Measurements from ENCODE around the gene AARS2.

The AARS2 gene

DNA sequence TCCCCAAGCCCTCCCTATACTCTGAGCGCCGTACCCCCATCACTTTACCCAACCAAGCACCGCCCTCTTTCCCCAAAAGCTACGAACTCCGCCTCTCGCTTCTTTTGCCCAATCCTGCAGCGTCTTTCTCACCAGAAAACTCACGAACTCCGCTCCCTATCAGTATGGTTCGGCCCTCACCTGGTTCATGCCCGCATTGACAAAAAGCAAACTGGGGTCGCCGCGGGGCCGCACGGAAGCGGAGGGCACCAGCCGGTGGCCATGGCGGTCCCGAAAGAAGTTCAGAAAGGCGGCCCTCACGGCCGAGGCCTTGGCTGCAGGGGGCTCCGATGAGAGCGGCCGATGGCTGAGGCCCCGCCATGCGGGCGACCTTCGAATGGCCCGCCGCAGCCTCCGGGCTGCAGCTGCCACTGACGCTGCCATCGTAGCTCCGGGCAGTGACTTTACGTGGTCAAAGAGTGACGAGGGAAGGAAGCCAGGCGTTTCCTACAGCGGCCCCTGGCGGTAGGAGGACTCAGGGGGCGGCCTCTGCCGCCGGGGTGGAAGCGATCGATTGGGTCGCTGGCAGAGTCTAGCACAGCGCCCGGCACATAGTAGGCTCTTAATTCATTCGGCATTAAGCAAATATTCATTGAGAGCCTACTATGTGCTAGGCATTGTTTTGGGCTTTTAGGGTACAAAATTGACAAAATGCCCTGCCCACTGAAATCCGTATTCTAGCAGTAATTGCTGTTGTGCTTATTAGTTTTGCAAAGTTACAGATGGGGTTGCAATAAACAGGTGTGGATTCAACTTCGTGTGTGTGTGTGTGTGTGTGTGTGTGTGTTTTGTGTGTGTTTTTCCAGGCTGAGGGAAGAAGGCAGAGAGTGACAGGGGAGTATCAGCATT lies at the start of gene AARS2:
Gene AARS2 (minus strand): TSS at position 447 of the 888 bp plus-strand sequence. CDS start 24 bp downstream, at position 423.
- H3F3A ChIP-seq (ENCODE audit: insufficient read depth, low read length) = no peaks in the 10 kb centered on the region
- H3K27me3 ChIP-seq (ENCODE audit: insufficient read depth, low read length) = no peaks in the 10 kb centered on the region
- no peak within 1 kb of the TSS for H2AFZ ChIP-seq (ENCODE audit: low read length)
- peak within 1 kb of the TSS; percentile 31 for H3K27ac ChIP-seq (ENCODE audit: low read depth, low read length, poor library complexity, severe bottlenecking)
- H3K79me2 ChIP-seq (ENCODE audit: insufficient read depth, low read length) = no peaks in the 10 kb centered on the region
- TF ChIP-seq, protein P1, sequence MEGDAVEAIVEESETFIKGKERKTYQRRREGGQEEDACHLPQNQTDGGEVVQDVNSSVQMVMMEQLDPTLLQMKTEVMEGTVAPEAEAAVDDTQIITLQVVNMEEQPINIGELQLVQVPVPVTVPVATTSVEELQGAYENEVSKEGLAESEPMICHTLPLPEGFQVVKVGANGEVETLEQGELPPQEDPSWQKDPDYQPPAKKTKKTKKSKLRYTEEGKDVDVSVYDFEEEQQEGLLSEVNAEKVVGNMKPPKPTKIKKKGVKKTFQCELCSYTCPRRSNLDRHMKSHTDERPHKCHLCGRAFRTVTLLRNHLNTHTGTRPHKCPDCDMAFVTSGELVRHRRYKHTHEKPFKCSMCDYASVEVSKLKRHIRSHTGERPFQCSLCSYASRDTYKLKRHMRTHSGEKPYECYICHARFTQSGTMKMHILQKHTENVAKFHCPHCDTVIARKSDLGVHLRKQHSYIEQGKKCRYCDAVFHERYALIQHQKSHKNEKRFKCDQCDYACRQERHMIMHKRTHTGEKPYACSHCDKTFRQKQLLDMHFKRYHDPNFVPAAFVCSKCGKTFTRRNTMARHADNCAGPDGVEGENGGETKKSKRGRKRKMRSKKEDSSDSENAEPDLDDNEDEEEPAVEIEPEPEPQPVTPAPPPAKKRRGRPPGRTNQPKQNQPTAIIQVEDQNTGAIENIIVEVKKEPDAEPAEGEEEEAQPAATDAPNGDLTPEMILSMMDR (IDR thresholded peaks at IDR 0.05; ENCODE audit: low read length) = peak; percentile 92
- no peak for TF ChIP-seq EZH2 (IDR thresholded peaks at IDR 0.05; ENCODE audit: borderline replicate concordance, low read length)
- peak within 1 kb of the TSS; percentile 85 for H3K4me2 ChIP-seq (ENCODE audit: low read length)
- peaks cover 34% of the 10 kb centered on the region; the same call in 1 of the 2 replicates for H3K36me3 ChIP-seq (ENCODE audit: insufficient read depth, low read length)
- no peaks in the 10 kb centered on the region for H4K20me1 ChIP-seq (ENCODE audit: insufficient read depth, low read length)
- peaks cover 11% of the 10 kb centered on the region for H3K4me1 ChIP-seq (ENCODE audit: insufficient read depth, low read length, severe bottlenecking)
- H3K9me2 ChIP-seq (ENCODE audit: low read depth, low read length) = no peaks in the 10 kb centered on the region
- no peaks in the 10 kb centered on the region for H3K9me3 ChIP-seq (ENCODE audit: low read length)
- H3K9ac ChIP-seq (ENCODE audit: low read length) = peak within 1 kb of the TSS; percentile 82
- peak within 1 kb of the TSS; percentile 77 for H3K4me3 ChIP-seq (ENCODE audit: low read depth, low read length, poor library complexity, severe bottlenecking)

GRCh38 chr6:44361947-44362346 lies 48.8 kb upstream of the AARS2 start:
- H4K20me1 ChIP-seq (ENCODE audit: insufficient read depth, low read length) = no peaks in the 10 kb centered on the region
- no peak overlapping the region for H2AFZ ChIP-seq (ENCODE audit: low read length)
- no peaks in the 10 kb centered on the region for H3K79me2 ChIP-seq (ENCODE audit: insufficient read depth, low read length)
- no peaks in the 10 kb centered on the region for H3K36me3 ChIP-seq (ENCODE audit: insufficient read depth, low read length)
- no peaks in the 10 kb centered on the region for H3F3A ChIP-seq (ENCODE audit: insufficient read depth, low read length)
- no peaks in the 10 kb centered on the region for H3K9me2 ChIP-seq (ENCODE audit: low read depth, low read length)
- TF ChIP-seq EZH2 (IDR thresholded peaks at IDR 0.05; ENCODE audit: borderline replicate concordance, low read length) = no peak
- TF ChIP-seq, protein P1 (IDR thresholded peaks at IDR 0.05; ENCODE audit: low read length) = no peak
- H3K4me2 ChIP-seq (ENCODE audit: low read length) = no peak overlapping the region
- H3K9ac ChIP-seq (ENCODE audit: low read length) = no peak overlapping the region
- no peak overlapping the region for H3K27ac ChIP-seq (ENCODE audit: low read depth, low read length, poor library complexity, severe bottlenecking)
- no peaks in the 10 kb centered on the region for H3K4me1 ChIP-seq (ENCODE audit: insufficient read depth, low read length, severe bottlenecking)
- no peaks in the 10 kb centered on the region for H3K27me3 ChIP-seq (ENCODE audit: insufficient read depth, low read length)
- H3K4me3 ChIP-seq (ENCODE audit: low read depth, low read length, poor library complexity, severe bottlenecking) = no peak overlapping the region
- no peaks in the 10 kb centered on the region for H3K9me3 ChIP-seq (ENCODE audit: low read length)

- Histone ChIP-seq H3K36me3 (ENCODE audit: insufficient read depth, low read length) (no peaks in the 10 kb centered on the region), H2AFZ (ENCODE audit: low read length) (no peak overlapping the region), H3K4me1 (ENCODE audit: insufficient read depth, low read length, severe bottlenecking) (no peaks in the 10 kb centered on the region), H3K27me3 (ENCODE audit: insufficient read depth, low read length) (no peaks in the 10 kb centered on the region), H3F3A (ENCODE audit: insufficient read depth, low read length) (no peaks in the 10 kb centered on the region), H3K9me2 (ENCODE audit: low read depth, low read length) (no peaks in the 10 kb centered on the region), H4K20me1 (ENCODE audit: insufficient read depth, low read length) (no peaks in the 10 kb centered on the region), H3K4me2 (ENCODE audit: low read length) (no peak overlapping the region), H3K9me3 (ENCODE audit: low read length) (no peaks in the 10 kb centered on the region), H3K4me3 (ENCODE audit: low read depth, low read length, poor library complexity, severe bottlenecking) (no peak overlapping the region), H3K79me2 (ENCODE audit: insufficient read depth, low read length) (no peaks in the 10 kb centered on the region), H3K9ac (ENCODE audit: low read length) (no peak overlapping the region), H3K27ac (ENCODE audit: low read depth, low read length, poor library complexity, severe bottlenecking) (no peak overlapping the region)
- no peak for TF ChIP-seq EZH2 (IDR thresholded peaks at IDR 0.05; ENCODE audit: borderline replicate concordance, low read length)
- TF ChIP-seq, protein P1 (IDR thresholded peaks at IDR 0.05; ENCODE audit: low read length) = no peak
Observed at GRCh38 chr6:44359973-44360372, 46.8 kb upstream of the AARS2 start.

Measured in OCI-LY1 (cell line).